GM12875 (cell line): Measurements from ENCODE around the gene RNASEH2B.

Experiments used
- H3K4me3 ChIP-seq: one replicate; pipeline ENCODE4 v1.5.1; 2011; ENCODE audit warnings: low read depth, low read length, control low read depth
- TF ChIP-seq, protein P1 (sequence below): IDR thresholded peaks from 2 replicates; pipeline ENCODE4 v1.5.1; 2011; ENCODE audit warnings: low read depth, mild to moderate bottlenecking, control low read depth, inconsistent platforms, low read length, moderate library complexity, borderline replicate concordance; ENCODE audit not compliant: insufficient read depth

The RNASEH2B gene

GRCh38 chr13:50921706-50922105 is 12.1 kb downstream of the RNASEH2B start:
- no peak overlapping the region for H3K4me3 ChIP-seq
- TF ChIP-seq, protein P1, sequence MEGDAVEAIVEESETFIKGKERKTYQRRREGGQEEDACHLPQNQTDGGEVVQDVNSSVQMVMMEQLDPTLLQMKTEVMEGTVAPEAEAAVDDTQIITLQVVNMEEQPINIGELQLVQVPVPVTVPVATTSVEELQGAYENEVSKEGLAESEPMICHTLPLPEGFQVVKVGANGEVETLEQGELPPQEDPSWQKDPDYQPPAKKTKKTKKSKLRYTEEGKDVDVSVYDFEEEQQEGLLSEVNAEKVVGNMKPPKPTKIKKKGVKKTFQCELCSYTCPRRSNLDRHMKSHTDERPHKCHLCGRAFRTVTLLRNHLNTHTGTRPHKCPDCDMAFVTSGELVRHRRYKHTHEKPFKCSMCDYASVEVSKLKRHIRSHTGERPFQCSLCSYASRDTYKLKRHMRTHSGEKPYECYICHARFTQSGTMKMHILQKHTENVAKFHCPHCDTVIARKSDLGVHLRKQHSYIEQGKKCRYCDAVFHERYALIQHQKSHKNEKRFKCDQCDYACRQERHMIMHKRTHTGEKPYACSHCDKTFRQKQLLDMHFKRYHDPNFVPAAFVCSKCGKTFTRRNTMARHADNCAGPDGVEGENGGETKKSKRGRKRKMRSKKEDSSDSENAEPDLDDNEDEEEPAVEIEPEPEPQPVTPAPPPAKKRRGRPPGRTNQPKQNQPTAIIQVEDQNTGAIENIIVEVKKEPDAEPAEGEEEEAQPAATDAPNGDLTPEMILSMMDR, result no peak

- no peak overlapping the region for H3K4me3 ChIP-seq
- TF ChIP-seq, protein P1, result no peak
Measured at GRCh38 chr13:50923272-50923671, 13.7 kb downstream of the RNASEH2B start.

GRCh38 chr13:50924025-50924424 is 14.4 kb downstream of the RNASEH2B start:
- H3K4me3 ChIP-seq, result no peak overlapping the region
- TF ChIP-seq, protein P1, result no peak

GRCh38 chr13:50927701-50928100 is 18.1 kb downstream of the RNASEH2B start:
- TF ChIP-seq, protein P1, result no peak
- H3K4me3 ChIP-seq, result no peak overlapping the region

DNA sequence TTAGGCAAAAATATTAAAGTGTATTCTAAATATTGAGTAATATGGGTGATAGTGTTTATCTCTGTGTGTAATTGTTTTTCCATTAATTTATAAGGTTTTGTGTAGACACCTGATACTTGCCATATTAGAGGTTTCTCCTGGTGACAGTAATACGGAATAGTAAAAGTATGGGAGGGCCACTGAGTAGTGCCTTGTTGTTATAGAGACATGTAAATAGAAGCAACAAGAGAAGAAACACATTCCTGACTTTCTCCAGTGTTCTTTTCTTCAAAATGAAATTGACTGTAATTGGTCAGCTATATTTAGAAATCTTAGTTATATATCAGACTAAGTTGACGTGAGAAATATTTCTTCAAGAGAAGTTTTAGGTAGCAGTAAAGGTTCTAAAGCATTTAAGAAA is 18.5 kb downstream of the RNASEH2B start:
- H3K4me3 ChIP-seq, result no peak overlapping the region
- TF ChIP-seq, protein P1, result no peak

DNA sequence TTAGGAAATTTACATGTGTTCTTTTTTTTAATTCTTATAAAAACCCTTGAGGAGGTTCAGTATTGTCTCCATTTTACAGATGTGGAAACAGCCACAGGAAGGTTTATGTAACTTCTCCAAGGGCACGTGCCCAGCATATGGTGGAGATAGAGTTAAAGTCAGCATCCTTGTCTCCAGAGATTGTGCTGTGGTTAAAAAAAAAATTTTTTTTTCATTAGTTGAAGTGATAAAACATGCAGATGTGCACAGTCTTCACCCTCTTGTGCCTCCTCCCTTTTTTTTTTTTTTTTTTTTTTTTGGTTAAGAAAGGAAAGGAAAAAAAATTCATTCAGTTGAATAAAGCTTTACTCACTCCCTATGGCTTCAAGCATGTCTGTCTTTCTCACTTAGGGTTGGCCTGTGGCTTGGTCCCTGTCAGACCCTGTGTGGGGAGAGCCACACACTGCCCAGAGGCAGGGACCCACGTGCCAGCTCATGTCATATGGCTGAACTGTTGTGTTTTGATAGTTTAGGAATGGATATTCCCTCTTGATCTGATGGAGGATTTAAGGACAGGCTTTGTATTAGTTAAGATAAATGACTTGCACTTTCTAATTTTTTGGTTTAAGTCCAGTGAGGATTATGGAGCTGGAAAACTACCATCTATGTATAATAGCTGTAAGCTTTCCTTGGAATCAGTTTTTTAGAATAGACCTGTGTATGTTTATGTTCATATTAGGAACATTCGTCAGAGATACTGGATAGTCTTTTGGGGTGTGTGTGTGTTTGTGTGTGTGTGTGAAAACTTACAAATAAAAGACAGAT is 19.3 kb downstream of the RNASEH2B start:
- H3K4me3 ChIP-seq, result no peak overlapping the region
- TF ChIP-seq, protein P1, result no peak

- TF ChIP-seq, protein P1, result no peak
- H3K4me3 ChIP-seq, result no peak overlapping the region
Measured at GRCh38 chr13:50932091-50932490, 22.5 kb downstream of the RNASEH2B start.
